Heart right ventricle (tissue), 16 donors: ENCODE results near the gene HBEGF. TPM values are rescaled to one million over a fixed set of nuclear protein-coding genes. Genes with fewer than 3 reads are reported as not detected.
A peak's percentile ranks its signal among the peaks of the same experiment; 100 is the strongest.

Experiments used
- ATAC-seq, 8 donors: fragments of 200-7000 bp; cut with Tn5 transposase; one replicate each; pipeline ENCODE4 v1.9.1; 2020; ENCODE audit warnings: mild to moderate bottlenecking in 8 of 8, moderate library complexity in 8 of 8, moderate number of reproducible peaks in 1 of 8
- DNase-seq, 2 donors: peaks; one replicate each; pipeline ENCODE4 v3.0.0-alpha.2; 2020
- H3K27ac ChIP-seq, 10 donors: fragments of 200-600 bp; sonication (generic) in 2 of 10; one replicate each; pipeline versions ENCODE4 v1.5.0 to v1.8.0; 2020 to 2022; ENCODE audit warnings: mild to moderate bottlenecking in 3 of 10
- H3K27me3 ChIP-seq, 7 donors: fragments of 200-600 bp; one replicate each; pipeline ENCODE4 v1.8.0; 2021 to 2022; ENCODE audit warnings: mild to moderate bottlenecking in 2 of 7
- H3K36me3 ChIP-seq, 9 donors: fragments of 200-600 bp; sonication (generic) in 1 of 9; one replicate each; pipeline versions ENCODE4 v1.5.0 to v1.8.0; 2020 to 2022; ENCODE audit warnings: mild to moderate bottlenecking in 2 of 9
- H3K4me1 ChIP-seq, 9 donors: fragments of 200-600 bp; sonication (generic) in 1 of 9; one replicate each; pipeline versions ENCODE4 v1.5.0 to v1.8.0; 2020 to 2022; ENCODE audit warnings: mild to moderate bottlenecking in 4 of 9
- H3K4me3 ChIP-seq, 10 donors: fragments of 200-600 bp; sonication (generic) in 2 of 10; one replicate each; pipeline versions ENCODE4 v1.5.0 to v1.8.0; 2020 to 2022; ENCODE audit warnings: mild to moderate bottlenecking in 7 of 10, moderate library complexity in 2 of 10
- H3K9me3 ChIP-seq, 11 donors: fragments of 200-600 bp in 10 of 11; sonication (generic) in 2 of 11; one replicate each; pipeline versions ENCODE4 v1.5.0 to v1.8.0; 2013 to 2022; ENCODE audit warnings: mild to moderate bottlenecking in 2 of 11, control low read depth in 1 of 11, moderate library complexity in 1 of 11
- WGBS, 2 donors: extraction: QIAGEN DNeasy Blood & Tissue Kit; methylation state at CpG; one replicate each; pipeline ENCODE4 v1.1.7; 2013; ENCODE audit warnings: inconsistent platforms in 1 of 2; 5-methylcytosine and 5-hydroxymethylcytosine counted together
- intact Hi-C, 10 donors: fragments of 100-400 bp; cut with DNase I; formaldehyde crosslinking; loops; one replicate each; pipeline versions ENCODE4 v1.11.1 to v1.14.2; 2022
- polyA plus RNA-seq, 2 donors: library from polyadenylated mRNA; stranded (reverse); fragments of 200-250 nt; gene quantifications; one replicate each; pipeline ENCODE4 v1.2.3, GENCODE V29; 2013
- total RNA-seq, 10 donors: library from RNA; stranded (reverse); fragmentation: NEBNext Ultra II Directional in 3 of 10; extraction: Animal tissue kit (Norgen Biotek cat#: 25700) in 3 of 10; gene quantifications; one replicate each; pipeline versions ENCODE4 v1.2.1 to v1.2.4, GENCODE V29; 2021 to 2023
- TF ChIP-seq, protein P1 (sequence below), 9 donors: fragments of 200-600 bp; sonication (generic) in 2 of 9; IDR thresholded peaks; one replicate each; pipeline versions ENCODE4 v1.5.0 to v1.8.0; 2021 to 2022; ENCODE audit warnings: antibody characterized with exemption in 9 of 9, mild to moderate bottlenecking in 5 of 9, moderate library complexity in 1 of 9
- donor health status: Arrhythmogenic right ventricular cardiomyopathy.
- donor health status: ischemic (EF 13 %, LVEDD 7.1; RV severe dilation, severe dysfunction).
- donor health status: healthy with polysubstance abuse.
- donor health status: DM: no; HTN: yes; CAD: no.
- donor health status: DM: no; HTN: no; CAD: no.
- donor health status: ischemic (EF 25% LVEDD 6.9; RV normal size, moderate dysfunction).
- donor health status: ischemic (EF 25% LVEDD 5.7; RV mildly dilated, moderate dysfunction).
- donor health status: healthy.
- donor health status: DM: yes; HTN: yes; CAD: no.
- donor health status: Ischemic cardiomyopathy.
- donor health status: ischemic (EF 35%, LVEDD 5.7; RV mildly dilated, moderate dysfunction).
- donor health status: nonischemic (EF 11% LVEDD 7.7; RV severe dilation, severe dysfunction).
- donor health status: DM: yes; HTN: yes; CAD: no.
- donor health status: PGD.
- donor health status: ischemic (EF 29% LVEDD 5.4; RV normal size, mild dysfunction).
- donor health status: nonischemic (EF 23%, LVEDD 6.1; RV moderate dilation, normal function).

HBEGF gene
- total and polyA plus RNA-seq, 12 donors = 14.6 to 121 (median 32.4) TPM

DNA sequence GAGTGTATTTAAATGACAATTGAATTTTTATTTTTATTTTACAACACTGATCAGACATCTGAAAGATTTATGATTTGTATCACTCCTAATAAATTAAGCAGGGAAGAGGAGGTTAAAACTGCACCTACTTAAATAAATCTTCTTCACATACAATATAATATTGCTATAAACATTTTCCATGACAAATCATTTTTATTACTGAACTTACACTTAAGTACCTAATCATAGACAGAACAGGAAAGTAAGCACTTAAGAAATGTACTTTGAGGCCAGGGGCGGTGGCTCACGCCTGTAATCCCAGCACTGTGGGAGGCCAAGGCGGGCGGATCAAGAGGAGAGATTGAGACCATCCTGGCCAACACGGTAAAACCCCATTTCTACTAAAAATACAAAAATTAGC is 47.3 kb downstream of the HBEGF start:
- TF ChIP-seq, protein P1, sequence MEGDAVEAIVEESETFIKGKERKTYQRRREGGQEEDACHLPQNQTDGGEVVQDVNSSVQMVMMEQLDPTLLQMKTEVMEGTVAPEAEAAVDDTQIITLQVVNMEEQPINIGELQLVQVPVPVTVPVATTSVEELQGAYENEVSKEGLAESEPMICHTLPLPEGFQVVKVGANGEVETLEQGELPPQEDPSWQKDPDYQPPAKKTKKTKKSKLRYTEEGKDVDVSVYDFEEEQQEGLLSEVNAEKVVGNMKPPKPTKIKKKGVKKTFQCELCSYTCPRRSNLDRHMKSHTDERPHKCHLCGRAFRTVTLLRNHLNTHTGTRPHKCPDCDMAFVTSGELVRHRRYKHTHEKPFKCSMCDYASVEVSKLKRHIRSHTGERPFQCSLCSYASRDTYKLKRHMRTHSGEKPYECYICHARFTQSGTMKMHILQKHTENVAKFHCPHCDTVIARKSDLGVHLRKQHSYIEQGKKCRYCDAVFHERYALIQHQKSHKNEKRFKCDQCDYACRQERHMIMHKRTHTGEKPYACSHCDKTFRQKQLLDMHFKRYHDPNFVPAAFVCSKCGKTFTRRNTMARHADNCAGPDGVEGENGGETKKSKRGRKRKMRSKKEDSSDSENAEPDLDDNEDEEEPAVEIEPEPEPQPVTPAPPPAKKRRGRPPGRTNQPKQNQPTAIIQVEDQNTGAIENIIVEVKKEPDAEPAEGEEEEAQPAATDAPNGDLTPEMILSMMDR (IDR thresholded peaks at IDR 0.05) = no peak
- Histone ChIP-seq H3K9me3 (no peaks in the 10 kb centered on the region), H3K36me3 (peaks cover 0 to 26% (median 12%) of the 10 kb centered on the region in 9 donors), H3K4me3 (no peak overlapping the region), H3K4me1 (peaks cover 5 to 81% (median 73%) of the 10 kb centered on the region in 9 donors), H3K27ac (peak overlapping the region in 5 of 10 donors; percentile 62 to 88 (median 79)), H3K27me3 (no peaks in the 10 kb centered on the region)
- ATAC-seq (no peak), DNase-seq (no peak)
- WGBS, 2 donors = 93 to 95% methylated on average over 5 of the region's 5 CpGs
- intact Hi-C loops = loop anchor here in 6 of 10 donors (5.0 to 10.0 kb wide), 6 partner anchors 37 to 48 kb away; partner anchors contain the start of gene HBEGF (in 3 of the 6)

DNA sequence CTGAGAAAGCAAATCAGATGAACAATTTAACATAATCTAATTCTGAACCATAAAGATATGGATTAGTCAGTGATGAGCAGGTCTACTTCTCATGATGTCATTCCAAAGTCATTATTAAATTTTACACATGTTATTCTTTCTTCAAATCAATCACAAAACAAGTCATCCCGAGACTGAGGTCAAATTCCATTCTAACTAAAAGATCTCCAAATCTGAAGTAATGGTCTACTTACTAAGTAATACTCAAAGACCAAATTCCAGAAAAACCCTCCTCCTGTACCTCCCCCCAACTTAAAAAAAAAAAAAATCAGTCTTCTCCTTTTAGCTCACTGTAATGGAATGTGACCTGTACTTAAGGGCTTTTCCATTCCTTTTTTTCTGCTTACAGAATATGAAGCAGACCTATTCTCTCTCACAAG is 48.2 kb downstream of the HBEGF start:
- intact Hi-C loops = loop anchor here in 6 of 10 donors (5.0 to 10.0 kb wide), 6 partner anchors 36 to 49 kb away; partner anchors contain the start of gene HBEGF (in 3 of the 6)
- DNase-seq (no peak), ATAC-seq (no peak)

DNA sequence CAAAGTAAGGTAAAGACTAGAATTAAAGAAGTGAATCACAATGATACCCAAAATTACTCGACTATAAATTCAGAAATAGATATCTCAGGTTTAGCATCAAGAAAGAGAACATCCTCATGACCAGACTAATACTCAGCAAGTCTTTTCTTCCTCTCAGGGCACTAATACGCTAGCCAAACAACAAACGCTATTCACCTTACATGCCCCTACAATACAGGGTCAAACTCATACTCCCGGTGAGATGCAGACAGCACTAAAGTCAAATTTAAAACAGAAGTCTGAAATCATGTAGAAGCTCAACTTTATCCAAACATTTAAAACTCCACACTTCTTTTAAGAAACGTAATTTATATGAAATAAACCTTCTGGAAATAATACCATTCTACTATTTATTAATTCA is 49.1 kb downstream of the HBEGF start:
- H3K9me3 ChIP-seq = no peaks in the 10 kb centered on the region
- no peaks in the 10 kb centered on the region for H3K27me3 ChIP-seq
- peaks cover 0 to 26% (median 12%) of the 10 kb centered on the region in 9 donors for H3K36me3 ChIP-seq
- peak overlapping the region in 8 of 10 donors; percentile 13 to 88 (median 70) for H3K27ac ChIP-seq
- peak in 2 of 8 donors; percentile 46 to 50 for ATAC-seq
- H3K4me3 ChIP-seq = no peak overlapping the region
- DNase-seq = no peak
- peaks cover 2 to 93% (median 84%) of the 10 kb centered on the region in 9 donors for H3K4me1 ChIP-seq
- TF ChIP-seq, protein P1 (IDR thresholded peaks at IDR 0.05) = no peak
- intact Hi-C loops = loop anchor here in 6 of 10 donors (5.0 to 10.0 kb wide), 6 partner anchors 35 to 50 kb away; partner anchors contain the start of gene HBEGF (in 3 of the 6)
- WGBS, 2 donors = 43 to 47% methylated on average over 5 of the region's 5 CpGs

More for the DNA sequence above, 48.2 kb downstream of the HBEGF start:
- no peaks in the 10 kb centered on the region for H3K9me3 ChIP-seq
- H3K27me3 ChIP-seq = no peaks in the 10 kb centered on the region
- peak overlapping the region in 6 of 10 donors; percentile 38 to 88 (median 78) for H3K27ac ChIP-seq
- H3K4me1 ChIP-seq = peaks cover 2 to 84% (median 77%) of the 10 kb centered on the region in 9 donors
- TF ChIP-seq, protein P1 (IDR thresholded peaks at IDR 0.05) = no peak
- 54 to 64% methylated on average over 1 of the region's 1 CpG for WGBS, 2 donors
- H3K4me3 ChIP-seq = no peak overlapping the region
- H3K36me3 ChIP-seq = peaks cover 0 to 26% (median 12%) of the 10 kb centered on the region in 9 donors

DNA sequence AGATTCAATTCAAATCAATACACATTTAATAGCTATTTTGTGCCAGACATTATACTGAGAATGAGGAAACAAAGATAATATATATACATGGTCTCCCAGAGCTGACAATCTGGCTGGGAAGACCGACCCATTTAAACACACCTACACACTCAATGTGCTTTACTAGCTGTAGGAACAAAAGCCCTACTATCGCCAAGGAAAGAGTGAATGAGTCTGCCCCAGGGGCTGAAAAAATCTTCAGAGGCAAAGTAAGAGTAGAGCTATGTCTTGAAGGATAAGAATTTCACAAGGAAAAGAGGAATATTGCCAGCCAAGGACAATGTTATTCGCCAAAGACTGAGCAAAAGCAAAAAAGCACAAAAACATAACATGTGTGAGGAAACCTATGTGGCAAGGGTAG is 50.1 kb downstream of the HBEGF start:
- TF ChIP-seq, protein P1 (IDR thresholded peaks at IDR 0.05) = no peak
- DNase-seq = no peak
- no peak for ATAC-seq
- 83 to 89% methylated on average over 3 of the region's 3 CpGs for WGBS, 2 donors
- no peak overlapping the region for H3K4me3 ChIP-seq
- peaks cover 0 to 26% (median 12%) of the 10 kb centered on the region in 9 donors for H3K36me3 ChIP-seq
- no peaks in the 10 kb centered on the region for H3K9me3 ChIP-seq
- H3K27ac ChIP-seq = peak overlapping the region in 8 of 10 donors; percentile 13 to 88 (median 76)
- no peaks in the 10 kb centered on the region for H3K27me3 ChIP-seq
- peaks cover 4 to 93% (median 84%) of the 10 kb centered on the region in 9 donors for H3K4me1 ChIP-seq
- intact Hi-C loops = loop anchor here in 6 of 10 donors (5.0 to 10.0 kb wide), 6 partner anchors 34 to 51 kb away; partner anchors contain the start of gene HBEGF (in 3 of the 6)
